Measurements from ENCODE around the gene PEX6. TPM values are rescaled to one million over a fixed set of nuclear protein-coding genes. Genes with fewer than 3 reads are reported as not detected.
"Not testable (repeated sequence)": the region's sequence is repeated elsewhere in the genome, so short reads cannot be mapped to it uniquely, and the experiment has no call there.

The PEX6 gene
- polyA plus RNA-seq, 1 donor: 20.9 TPM

- not testable (repeated sequence) for DNase-seq
These were observed 19.2 kb upstream of the PEX6 start for GRCh38 chr6:42998205-42998604.

- DNase-seq: no peak
These were observed 17.5 kb upstream of the PEX6 start for GRCh38 chr6:42996513-42996912.

- DNase-seq: no peak
These were observed 14.5 kb upstream of the PEX6 start for GRCh38 chr6:42993445-42993844.

DNA sequence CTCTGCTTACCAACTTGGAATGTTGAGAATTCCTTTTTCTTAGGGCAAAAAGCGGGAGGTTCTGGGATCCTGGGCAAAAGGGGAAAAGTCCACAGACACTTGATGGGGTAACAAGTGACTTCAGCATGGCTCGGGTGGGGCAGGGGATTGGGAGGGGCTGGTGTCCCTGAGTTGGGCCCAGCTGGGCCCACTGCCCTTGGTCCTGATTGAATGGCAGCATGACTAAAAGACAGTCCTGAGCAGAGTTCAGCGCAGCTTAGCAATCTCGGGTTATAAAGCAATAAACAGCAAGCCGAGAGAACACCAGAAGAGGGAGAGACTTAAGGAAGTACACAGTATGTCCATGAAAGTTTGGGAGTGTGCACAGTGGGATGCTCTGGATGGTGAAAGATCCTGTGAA lies 10.9 kb upstream of the PEX6 start:
- DNase-seq: no peak

GRCh38 chr6:42988486-42989020 lies 9.6 kb upstream of the PEX6 start:
- DNase-seq: no peak

GRCh38 chr6:42987533-42988451 lies 8.8 kb upstream of the PEX6 start:
- no peak for DNase-seq

GRCh38 chr6:42984924-42985475 lies 6.0 kb upstream of the PEX6 start:
- DNase-seq: peak; percentile 24

GRCh38 chr6:42984001-42984923 lies 5.3 kb upstream of the PEX6 start, which contains the start of gene PPP2R5D:
PPP2R5D (plus strand) TSS chr6:42984570; CDS start chr6:42984678, 108 bp downstream.
- DNase-seq: peak; percentile 97

DNA sequence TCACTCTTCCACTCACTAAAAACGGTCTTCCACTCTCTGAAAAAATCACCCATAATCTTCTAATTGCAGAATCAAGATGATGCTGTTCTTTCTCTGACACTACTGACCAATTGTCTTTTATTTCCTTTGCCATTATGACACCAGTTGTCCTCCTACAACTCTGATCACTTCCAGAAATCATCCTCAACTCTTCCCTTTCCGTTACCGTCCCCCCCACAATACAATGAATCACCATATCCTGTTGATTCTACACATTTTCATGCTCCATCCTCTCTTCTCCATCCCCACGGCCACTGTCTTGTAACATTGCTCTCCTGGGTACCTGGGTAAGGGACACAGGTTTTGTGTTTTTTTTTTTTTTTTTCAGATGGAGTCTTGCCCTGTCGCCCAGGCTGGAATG lies 2.9 kb upstream of the PEX6 start:
- no peak for DNase-seq

DNA sequence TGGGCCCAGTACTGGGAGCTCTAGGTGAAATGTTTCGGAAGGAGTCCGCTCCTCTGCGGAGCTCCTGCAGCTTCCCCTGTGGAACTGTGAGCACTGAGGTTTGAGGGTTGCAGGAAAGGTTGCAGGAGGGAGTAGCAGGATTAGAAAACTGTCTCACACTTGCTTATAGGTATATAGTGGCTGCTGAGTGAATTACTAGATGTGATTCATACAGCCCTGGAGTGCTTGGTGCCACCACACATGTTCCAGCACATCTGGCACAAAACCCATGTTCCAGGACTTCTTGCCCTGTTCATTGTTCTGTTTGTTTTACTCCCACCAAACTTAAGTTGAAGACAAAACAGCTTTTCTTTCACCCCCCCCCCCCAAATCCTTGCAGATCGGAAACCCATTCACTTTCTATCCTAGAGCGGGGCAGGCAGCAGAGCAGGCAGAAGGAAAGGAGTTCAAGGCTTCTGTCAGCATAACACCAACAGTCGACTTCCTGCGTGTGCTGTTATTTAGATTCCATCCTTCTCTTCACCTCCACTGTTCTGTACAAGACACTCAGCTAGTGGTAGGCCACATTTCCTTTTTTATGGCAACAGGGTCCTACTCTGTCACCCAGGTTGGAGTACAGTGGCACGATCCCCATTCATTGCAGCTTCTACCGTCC lies 669 bp upstream of the PEX6 start:
- DNase-seq: no peak

GRCh38 chr6:42978487-42978838 lies 518 bp downstream of the PEX6 start:
- DNase-seq: no peak

DNA sequence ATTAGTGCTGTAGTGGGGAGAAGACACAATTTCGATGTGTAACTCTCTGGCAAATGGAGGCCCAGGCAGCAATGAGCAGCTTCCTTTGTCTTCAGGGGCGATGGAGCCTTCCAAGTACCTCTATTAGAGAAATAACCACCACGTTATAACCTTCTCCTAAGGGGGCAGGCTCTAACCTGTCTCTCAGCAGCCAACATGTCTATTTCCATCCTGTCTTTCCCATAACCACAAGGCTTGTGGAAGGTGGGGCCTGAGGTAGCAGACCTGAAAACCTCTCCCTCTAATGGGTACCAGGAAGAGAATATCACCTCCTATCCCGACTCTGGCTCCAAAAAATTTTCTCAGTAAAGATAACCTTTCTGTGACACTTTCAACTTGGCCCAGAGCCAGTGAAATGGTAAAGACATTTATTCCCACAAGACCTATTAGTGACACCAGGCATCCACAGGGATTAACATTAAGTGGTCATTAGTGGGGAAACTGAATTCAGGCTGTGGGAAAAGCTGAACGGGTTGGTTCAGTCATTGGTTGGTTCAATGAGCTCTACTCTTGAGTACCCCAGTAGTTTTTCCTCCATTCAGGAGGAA lies 4.0 kb downstream of the PEX6 start:
- no peak for DNase-seq

- no peak for DNase-seq
These were observed 5.1 kb downstream of the PEX6 start for GRCh38 chr6:42973926-42974325.

DNA sequence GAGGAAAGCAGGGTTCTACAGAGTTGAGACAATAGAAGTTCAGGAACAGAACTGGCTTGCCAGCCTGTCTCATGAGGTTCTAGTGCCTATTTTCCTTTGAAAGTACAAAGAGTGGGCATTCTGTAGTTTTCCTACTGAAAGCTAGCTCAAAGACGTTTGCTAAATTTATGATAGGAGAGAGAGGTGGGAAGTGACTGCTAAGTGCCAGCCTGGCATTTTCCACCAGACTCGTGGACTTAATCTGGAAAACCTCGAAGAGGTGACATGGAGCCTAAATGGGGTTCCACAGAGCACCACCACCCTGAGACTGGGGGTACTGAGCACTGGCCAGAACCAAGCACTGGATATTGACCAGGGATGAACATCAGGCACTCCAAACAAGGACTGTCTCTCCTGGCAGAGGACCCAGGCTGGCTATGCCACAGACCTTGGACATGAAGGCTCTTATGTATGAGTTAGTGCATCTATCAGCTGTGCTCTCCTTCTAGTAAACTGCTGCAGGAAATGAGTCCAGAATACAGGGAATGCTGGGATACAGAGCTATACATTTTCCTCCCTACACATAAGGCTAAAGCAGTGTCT lies 7.1 kb downstream of the PEX6 start:
- DNase-seq: no peak

- no peak for DNase-seq
These were observed 7.9 kb downstream of the PEX6 start for GRCh38 chr6:42970871-42971612.

GRCh38 chr6:42969934-42970333 lies 9.0 kb downstream of the PEX6 start:
- DNase-seq: no peak

DNA sequence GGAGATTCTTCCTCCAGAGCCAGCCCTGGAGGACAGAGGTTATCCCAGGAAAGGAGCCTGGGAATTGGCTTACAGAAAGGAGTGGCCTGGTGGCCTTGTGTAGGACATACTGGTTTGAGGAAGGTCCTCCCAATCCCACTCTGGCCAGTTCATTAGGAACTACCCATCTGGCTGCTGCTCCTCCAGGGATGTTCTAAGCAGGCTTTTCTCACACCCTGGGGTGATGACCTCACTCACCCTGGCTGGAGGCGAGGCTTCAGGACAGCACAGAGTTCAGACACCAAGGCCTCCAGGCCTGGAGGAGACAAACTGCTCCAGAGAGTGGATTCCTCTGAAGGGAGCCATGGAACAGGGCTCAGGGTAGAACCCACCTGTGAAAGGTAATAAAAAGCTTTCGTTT lies 9.6 kb downstream of the PEX6 start:
- DNase-seq: no peak

DNA sequence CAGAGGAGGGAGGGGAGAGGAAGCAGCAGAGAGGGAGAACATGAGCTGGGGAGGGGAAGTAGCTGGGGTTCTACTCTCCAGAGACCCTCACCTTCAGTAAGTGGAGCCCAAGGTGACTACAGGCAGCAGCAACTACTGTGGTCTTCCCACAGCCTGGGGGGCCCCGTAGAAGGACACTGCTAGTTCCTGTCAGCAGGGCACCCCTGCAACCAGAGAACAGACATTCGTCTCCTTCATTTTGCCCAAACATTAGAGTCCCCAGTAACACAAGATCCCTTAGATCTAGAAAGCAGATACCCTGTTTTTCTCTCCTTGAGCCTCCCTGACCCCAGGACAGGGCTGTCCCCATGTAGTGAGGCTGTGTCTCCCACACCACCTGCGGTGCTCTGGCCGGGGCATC lies 10.2 kb downstream of the PEX6 start:
- DNase-seq: no peak

DNA sequence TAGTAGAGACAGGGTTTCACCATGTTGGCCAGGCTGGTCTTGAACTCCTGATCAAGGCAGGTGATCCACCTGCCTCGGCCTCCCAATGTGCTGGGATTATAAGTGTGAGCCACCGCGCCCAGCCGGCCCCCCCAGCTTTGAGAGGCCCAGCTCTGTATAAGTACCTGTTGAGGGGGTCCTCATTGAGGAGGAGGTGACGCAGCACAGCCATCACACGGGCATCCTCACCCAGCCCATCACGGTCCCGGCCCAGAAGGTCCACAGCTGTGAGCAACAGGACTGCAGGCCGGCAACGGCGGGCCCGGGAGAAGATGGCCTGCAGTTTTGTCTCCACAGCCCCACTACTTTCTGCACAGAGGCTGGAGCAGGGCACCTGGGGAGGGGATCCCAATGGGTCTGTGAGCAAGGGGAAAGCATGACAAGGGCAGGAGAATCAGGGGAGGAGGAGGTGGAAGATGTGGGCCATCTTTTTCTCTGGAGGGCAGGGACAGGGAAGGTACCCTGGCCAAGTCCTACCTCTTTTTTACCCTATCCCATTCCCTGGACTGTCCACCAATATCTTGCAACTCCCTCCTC lies 10.8 kb downstream of the PEX6 start:
- DNase-seq: no peak

- no peak for DNase-seq
These were observed 11.8 kb downstream of the PEX6 start for GRCh38 chr6:42967228-42967627.
